Measurements from ENCODE around the gene IRF2.

Gene IRF2

DNA sequence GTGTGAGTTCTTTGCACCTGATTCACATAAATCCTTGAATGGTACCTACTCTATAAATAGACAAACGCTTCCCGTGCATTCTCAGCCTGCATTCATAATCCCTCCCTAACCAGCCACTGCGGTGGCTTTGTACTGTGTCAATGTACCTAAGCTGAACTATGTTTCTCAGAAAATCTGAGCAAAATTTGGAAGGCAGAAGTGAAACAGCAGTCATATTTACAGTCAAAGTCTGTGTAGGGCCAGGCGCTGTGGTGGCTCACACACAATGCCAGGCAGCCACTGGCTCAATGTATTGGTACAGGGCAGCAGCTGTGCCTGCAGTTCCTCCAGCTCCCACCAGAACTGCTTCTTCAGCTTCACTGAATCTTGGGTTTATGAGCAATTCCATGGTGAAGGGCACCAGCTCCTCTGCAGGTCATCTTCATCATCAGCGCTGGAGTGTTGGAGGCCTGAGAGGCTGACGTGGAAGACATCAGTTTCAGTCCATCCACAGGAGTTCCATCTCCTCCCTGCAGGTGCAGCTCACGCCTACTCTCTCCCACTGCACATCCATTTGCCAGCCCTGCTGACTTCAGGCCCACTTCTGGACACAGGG lies 32.3 kb upstream of the IRF2 start:
- no peak for DNase-seq (ENCODE audit: extremely low read depth, low read depth)

DNA sequence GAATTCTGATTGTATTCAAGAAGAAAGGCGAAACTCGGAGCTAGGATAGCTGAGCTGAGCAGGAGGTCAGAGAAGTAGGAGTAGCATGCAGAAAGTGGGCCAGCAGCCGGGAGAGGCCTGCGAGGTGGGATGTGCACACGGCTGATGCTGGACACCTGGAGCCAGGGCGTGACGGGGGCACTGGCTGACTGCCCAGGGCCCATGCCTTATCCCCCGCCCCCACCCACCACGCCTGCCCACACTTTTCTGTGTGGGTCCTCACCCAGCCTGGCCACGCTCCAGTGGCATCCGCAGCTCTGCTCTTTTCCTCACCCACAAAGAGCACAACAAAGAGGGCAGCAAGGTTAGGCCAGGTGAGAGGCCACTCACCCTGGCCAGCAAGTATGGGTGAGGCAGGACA lies 30.0 kb upstream of the IRF2 start:
- TF ChIP-seq, protein P1, sequence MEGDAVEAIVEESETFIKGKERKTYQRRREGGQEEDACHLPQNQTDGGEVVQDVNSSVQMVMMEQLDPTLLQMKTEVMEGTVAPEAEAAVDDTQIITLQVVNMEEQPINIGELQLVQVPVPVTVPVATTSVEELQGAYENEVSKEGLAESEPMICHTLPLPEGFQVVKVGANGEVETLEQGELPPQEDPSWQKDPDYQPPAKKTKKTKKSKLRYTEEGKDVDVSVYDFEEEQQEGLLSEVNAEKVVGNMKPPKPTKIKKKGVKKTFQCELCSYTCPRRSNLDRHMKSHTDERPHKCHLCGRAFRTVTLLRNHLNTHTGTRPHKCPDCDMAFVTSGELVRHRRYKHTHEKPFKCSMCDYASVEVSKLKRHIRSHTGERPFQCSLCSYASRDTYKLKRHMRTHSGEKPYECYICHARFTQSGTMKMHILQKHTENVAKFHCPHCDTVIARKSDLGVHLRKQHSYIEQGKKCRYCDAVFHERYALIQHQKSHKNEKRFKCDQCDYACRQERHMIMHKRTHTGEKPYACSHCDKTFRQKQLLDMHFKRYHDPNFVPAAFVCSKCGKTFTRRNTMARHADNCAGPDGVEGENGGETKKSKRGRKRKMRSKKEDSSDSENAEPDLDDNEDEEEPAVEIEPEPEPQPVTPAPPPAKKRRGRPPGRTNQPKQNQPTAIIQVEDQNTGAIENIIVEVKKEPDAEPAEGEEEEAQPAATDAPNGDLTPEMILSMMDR (IDR thresholded peaks at IDR 0.05; ENCODE audit: low read depth, low read length, missing control alignments), result no peak
- DNase-seq (ENCODE audit: extremely low read depth, low read depth), result no peak
- H3K4me3 ChIP-seq (replicated peaks; ENCODE audit: low read depth, low read length), result no peak overlapping the region

More for the DNA sequence above, 32.3 kb upstream of the IRF2 start:
- no peak overlapping the region for H3K4me3 ChIP-seq (replicated peaks; ENCODE audit: low read depth, low read length)
- TF ChIP-seq, protein P1 (IDR thresholded peaks at IDR 0.05; ENCODE audit: low read depth, low read length, missing control alignments), result no peak

DNA sequence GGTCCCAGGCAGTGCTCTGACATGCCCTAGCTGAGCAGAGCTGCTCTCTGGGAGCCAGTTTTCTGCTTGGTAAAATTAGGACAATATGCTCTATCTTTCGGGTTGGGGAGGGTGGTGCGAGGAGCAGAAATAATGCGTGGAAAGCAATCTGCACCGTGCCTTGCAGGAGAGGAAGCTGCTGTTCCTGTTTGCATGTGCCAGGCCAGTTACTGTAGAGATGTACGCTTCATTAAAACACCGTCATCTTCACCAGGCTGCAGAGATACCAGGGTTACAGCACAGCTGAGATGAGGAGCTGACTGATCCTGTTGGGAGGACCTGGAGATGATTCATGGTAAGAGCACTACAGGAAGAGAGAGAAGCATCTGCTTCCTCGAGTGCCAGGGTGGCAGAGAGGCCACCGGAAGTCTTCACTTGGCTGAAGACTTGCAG lies 29.5 kb upstream of the IRF2 start:
- no peak overlapping the region for H3K4me3 ChIP-seq (replicated peaks; ENCODE audit: low read depth, low read length)
- TF ChIP-seq, protein P1 (IDR thresholded peaks at IDR 0.05; ENCODE audit: low read depth, low read length, missing control alignments), result no peak
- DNase-seq (ENCODE audit: extremely low read depth, low read depth), result peak; percentile 3

DNA sequence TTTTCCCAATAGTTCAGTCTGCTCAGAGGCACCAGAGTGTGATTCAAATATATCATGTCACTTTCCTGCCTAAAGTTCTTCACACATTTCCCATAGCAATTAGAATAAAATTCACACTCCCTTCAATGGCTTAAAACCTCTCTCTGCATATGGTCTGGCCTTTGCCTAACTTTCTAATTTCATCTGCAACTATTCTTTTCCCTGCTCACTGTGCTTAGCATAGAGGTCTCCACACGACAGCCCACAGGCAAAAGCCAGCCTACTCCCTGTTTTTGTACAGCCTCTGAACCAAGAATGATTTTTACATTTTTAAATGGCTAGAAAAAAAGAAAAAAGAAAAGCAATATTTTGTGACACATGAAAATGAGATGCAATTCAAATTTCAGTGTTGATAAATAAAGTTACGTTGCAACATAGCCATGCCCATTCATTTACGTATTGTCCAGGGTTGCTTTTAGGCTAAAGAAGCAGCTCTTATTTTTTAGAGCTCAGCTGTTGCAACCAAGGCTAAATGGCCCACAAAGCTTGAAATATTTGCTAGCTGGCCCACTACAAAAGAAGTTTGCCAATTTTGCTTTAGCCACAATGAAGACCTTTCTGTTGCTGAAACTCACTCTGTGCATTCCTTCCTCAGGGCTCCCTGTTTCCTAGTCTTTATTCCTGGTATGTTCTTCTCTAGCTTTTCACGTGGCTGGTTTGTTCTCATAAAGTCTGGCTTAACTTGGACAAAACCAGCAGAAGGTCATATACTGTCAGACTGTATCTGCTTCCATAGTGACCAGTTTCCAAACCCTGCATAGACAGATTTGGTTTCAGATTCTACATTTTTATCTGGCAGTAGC lies 26.6 kb upstream of the IRF2 start:
- no peak overlapping the region for H3K4me3 ChIP-seq (replicated peaks; ENCODE audit: low read depth, low read length)
- no peak for DNase-seq (ENCODE audit: extremely low read depth, low read depth)
- TF ChIP-seq, protein P1 (IDR thresholded peaks at IDR 0.05; ENCODE audit: low read depth, low read length, missing control alignments), result no peak

DNA sequence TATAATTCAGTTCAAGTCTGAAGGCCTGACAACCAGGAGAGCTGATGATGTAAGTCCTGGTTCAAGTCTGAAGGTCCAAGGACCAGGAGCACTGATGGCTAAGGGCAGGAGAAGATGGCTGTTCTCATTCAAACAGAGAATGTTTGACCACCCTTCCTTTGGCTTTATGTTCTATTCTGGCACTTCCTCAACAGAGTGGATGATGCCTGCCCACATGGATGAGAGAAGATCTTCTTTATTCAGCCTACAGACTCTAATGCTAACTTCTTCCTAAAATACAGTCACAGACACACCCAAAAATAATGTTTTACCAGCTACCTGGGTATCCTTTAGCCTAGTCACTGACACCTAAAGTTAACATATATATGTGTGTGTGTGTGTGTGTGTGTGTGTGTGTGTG lies 25.6 kb upstream of the IRF2 start:
- TF ChIP-seq, protein P1 (IDR thresholded peaks at IDR 0.05; ENCODE audit: low read depth, low read length, missing control alignments), result no peak
- DNase-seq (ENCODE audit: extremely low read depth, low read depth), result no peak
- H3K4me3 ChIP-seq (replicated peaks; ENCODE audit: low read depth, low read length), result no peak overlapping the region

DNA sequence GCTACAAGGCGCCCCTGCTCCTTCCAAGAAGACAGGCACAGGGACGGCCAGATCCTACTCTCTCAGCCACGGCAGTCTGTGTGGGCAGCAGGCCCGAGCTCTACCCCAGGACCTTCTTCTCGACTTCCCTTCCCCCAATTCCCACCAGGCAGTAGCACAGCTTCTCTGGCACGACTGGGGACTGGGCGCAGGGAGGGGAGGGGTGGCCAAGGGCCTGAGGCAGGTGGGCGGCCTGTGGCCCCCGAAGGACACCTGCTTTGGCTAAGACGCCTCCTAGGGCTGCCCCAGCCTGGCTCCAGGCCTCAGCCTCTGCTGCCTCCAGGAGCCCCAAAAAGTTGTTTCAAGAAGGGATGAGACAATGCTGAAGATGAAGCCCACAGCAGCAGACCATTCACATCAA lies 24.2 kb upstream of the IRF2 start:
- no peak overlapping the region for H3K4me3 ChIP-seq (replicated peaks; ENCODE audit: low read depth, low read length)
- TF ChIP-seq, protein P1 (IDR thresholded peaks at IDR 0.05; ENCODE audit: low read depth, low read length, missing control alignments), result no peak
- DNase-seq (ENCODE audit: extremely low read depth, low read depth), result no peak

Data from HFF-Myc (cell line).